Astrocyte (in vitro differentiated cells and primary cell): ENCODE measurements around the gene ETV5. TPM values are rescaled to one million over a fixed set of nuclear protein-coding genes. Genes with fewer than 3 reads are reported as not detected.

Source experiments
- DNase-seq: peaks from one replicate; pipeline ENCODE4 v3.0.0-alpha.2; 2010; ENCODE audit warnings: low read depth
- FAIRE-seq: peaks from 2 replicates; lab custom pipeline; 2011; peaks lifted over from hg19 to GRCh38; lab: Jason Lieb, UNC
- H2AFZ ChIP-seq: 2 replicates; pipeline ENCODE4 v1.6.0; 2012; ENCODE audit warnings: low read depth, low read length, inconsistent platforms
- H3K27ac ChIP-seq: 2 replicates; pipeline ENCODE4 v1.5.1; 2011; ENCODE audit warnings: low read depth, low read length, inconsistent platforms
- H3K27me3 ChIP-seq: 2 replicates; pipeline ENCODE4 v1.6.0; 2011; ENCODE audit warnings: low read length, inconsistent platforms; ENCODE audit not compliant: insufficient read depth
- H3K36me3 ChIP-seq: 2 replicates; pipeline ENCODE4 v1.5.1; 2011; ENCODE audit warnings: low read length, inconsistent platforms; ENCODE audit not compliant: insufficient read depth
- H3K4me1 ChIP-seq: 2 replicates; pipeline ENCODE4 v1.5.1; 2011; ENCODE audit warnings: low read length, inconsistent platforms; ENCODE audit not compliant: insufficient read depth
- H3K4me2 ChIP-seq: 2 replicates; pipeline ENCODE4 v1.6.0; 2012; ENCODE audit warnings: low read length, inconsistent platforms
- H3K4me3 ChIP-seq: 2 replicates; pipeline ENCODE4 v1.5.1; 2011; ENCODE audit warnings: low read depth, mild to moderate bottlenecking, low read length, inconsistent platforms; ENCODE audit not compliant: insufficient read depth
- H3K79me2 ChIP-seq: 2 replicates; pipeline ENCODE4 v1.6.0; 2012; ENCODE audit warnings: mild to moderate bottlenecking, low read length, inconsistent platforms; ENCODE audit not compliant: insufficient read depth
- H3K9ac ChIP-seq: 2 replicates; pipeline ENCODE4 v1.6.0; 2012; ENCODE audit warnings: mild to moderate bottlenecking, low read length, inconsistent platforms
- H3K9me3 ChIP-seq: 2 replicates; pipeline ENCODE4 v1.5.1; 2012; ENCODE audit warnings: low read depth, mild to moderate bottlenecking, low read length, inconsistent platforms; ENCODE audit not compliant: insufficient read depth
- H4K20me1 ChIP-seq: 2 replicates; pipeline ENCODE4 v1.6.0; 2012; ENCODE audit warnings: low read length, inconsistent platforms; ENCODE audit not compliant: insufficient read depth
- H3K27ac Mint-ChIP-seq: one replicate; pipeline ENCODE4 v1.8.0; 2021; ENCODE audit warnings: mild to moderate bottlenecking, mixed read lengths; ENCODE audit not compliant: unreplicated experiment
- H3K27me3 Mint-ChIP-seq: one replicate; pipeline ENCODE4 v1.8.0; 2021; ENCODE audit warnings: low read depth, mixed read lengths; ENCODE audit not compliant: unreplicated experiment
- H3K36me3 Mint-ChIP-seq: one replicate; pipeline ENCODE4 v1.8.0; 2021; ENCODE audit warnings: low read depth, mixed read lengths; ENCODE audit not compliant: unreplicated experiment
- H3K4me1 Mint-ChIP-seq: one replicate; pipeline ENCODE4 v1.8.0; 2021; ENCODE audit warnings: low read depth, mixed read lengths; ENCODE audit not compliant: unreplicated experiment
- H3K4me3 Mint-ChIP-seq: one replicate; pipeline ENCODE4 v1.8.0; 2021; ENCODE audit warnings: mild to moderate bottlenecking, moderate library complexity, mixed read lengths; ENCODE audit not compliant: unreplicated experiment
- H3K9me3 Mint-ChIP-seq: one replicate; pipeline ENCODE4 v1.8.0; 2021; ENCODE audit warnings: mild to moderate bottlenecking, mixed read lengths; ENCODE audit not compliant: unreplicated experiment
- EZH2 ChIP-seq: IDR thresholded peaks from 2 replicates; pipeline ENCODE4 v1.6.1; 2012; ENCODE audit warnings: mild to moderate bottlenecking, low read length, inconsistent platforms; ENCODE audit not compliant: insufficient read depth
- total RNA-seq: library from RNA; stranded (reverse); gene quantifications from 2 replicates; pipeline ENCODE4 v1.2.1, GENCODE V29; 2021
- TF ChIP-seq, protein P1 (sequence below): IDR thresholded peaks from 2 replicates; pipeline ENCODE4 v1.5.1; 2011; ENCODE audit warnings: low read depth, mild to moderate bottlenecking, inconsistent platforms, low read length, moderate library complexity; ENCODE audit not compliant: insufficient read depth

Gene ETV5
- total RNA-seq, 1 donor from 2014 or later = 55.3 TPM

DNA sequence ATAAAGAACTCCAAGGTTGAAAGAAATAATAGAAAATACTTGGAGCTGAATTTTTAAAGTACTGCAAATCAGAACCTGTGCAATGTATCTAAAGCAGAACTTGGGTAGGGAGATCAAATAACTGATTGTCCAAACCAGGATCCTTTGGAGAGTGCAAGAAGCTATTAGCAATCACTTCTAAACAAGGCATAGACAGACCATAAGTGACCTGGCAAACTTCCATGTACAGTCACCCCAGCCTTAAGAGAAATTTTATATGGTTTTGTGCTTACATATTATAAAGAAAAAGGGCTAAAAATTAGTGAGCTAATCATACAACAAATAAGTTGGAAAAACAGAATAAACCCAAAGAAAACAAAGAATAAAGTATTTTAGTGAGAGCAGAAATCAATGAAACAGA lies 35.2 kb downstream of the ETV5 start:
- DNase-seq (no peak), FAIRE-seq (no peak)
- H3K4me1 ChIP-seq = no peaks in the 10 kb centered on the region
- no peak overlapping the region for H3K27ac ChIP-seq
- Mint-ChIP-seq H3K9me3 (peaks cover 9% of the 10 kb centered on the region), H3K27me3 (no peaks in the 10 kb centered on the region), H3K27ac (no peak overlapping the region), H3K36me3 (peaks cover 55% of the 10 kb centered on the region), H3K4me1 (no peaks in the 10 kb centered on the region), H3K4me3 (no peak overlapping the region)
- TF ChIP-seq EZH2 = no peak
- no peak overlapping the region for H2AFZ ChIP-seq
- H3K36me3 ChIP-seq = peaks cover 10% of the 10 kb centered on the region
- H3K79me2 ChIP-seq = no peaks in the 10 kb centered on the region
- H3K4me3 ChIP-seq = no peak overlapping the region
- H3K9ac ChIP-seq = no peak overlapping the region
- H3K4me2 ChIP-seq = no peak overlapping the region
- H4K20me1 ChIP-seq = no peaks in the 10 kb centered on the region
- peaks cover 2% of the 10 kb centered on the region for H3K9me3 ChIP-seq
- no peaks in the 10 kb centered on the region for H3K27me3 ChIP-seq

DNA sequence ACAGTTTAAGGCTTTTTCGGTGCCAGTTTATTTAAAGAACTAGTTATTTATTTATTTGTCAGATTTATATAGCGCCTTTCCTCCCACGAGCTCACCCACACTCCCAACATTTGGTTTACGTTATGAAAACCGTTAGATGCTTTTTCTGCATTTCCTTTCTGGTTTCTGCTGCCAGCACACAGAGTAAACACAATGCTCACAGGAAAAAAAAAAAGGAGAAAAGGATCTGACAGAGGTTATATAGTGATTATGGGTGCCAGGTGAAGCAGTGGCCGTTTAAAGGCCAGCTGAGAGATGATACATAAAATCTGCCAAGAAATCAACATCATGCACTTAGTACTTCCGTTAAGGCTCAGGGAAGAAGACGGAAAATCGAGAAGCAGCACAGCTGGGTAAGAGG lies 37.9 kb downstream of the ETV5 start:
- peaks cover 9% of the 10 kb centered on the region for H3K9me3 Mint-ChIP-seq
- H3K27me3 Mint-ChIP-seq = no peaks in the 10 kb centered on the region
- Histone ChIP-seq H3K4me1 (no peaks in the 10 kb centered on the region), H3K4me2 (no peak overlapping the region), H3K36me3 (peaks cover 11% of the 10 kb centered on the region), H3K79me2 (no peaks in the 10 kb centered on the region), H3K27me3 (no peaks in the 10 kb centered on the region), H2AFZ (no peak overlapping the region), H3K4me3 (no peak overlapping the region), H3K27ac (no peak overlapping the region), H4K20me1 (no peaks in the 10 kb centered on the region), H3K9me3 (peaks cover 2% of the 10 kb centered on the region), H3K9ac (no peak overlapping the region)
- FAIRE-seq (no peak), DNase-seq (no peak)
- no peak overlapping the region for H3K4me3 Mint-ChIP-seq
- H3K4me1 Mint-ChIP-seq = peaks cover 1% of the 10 kb centered on the region
- TF ChIP-seq, protein P1, sequence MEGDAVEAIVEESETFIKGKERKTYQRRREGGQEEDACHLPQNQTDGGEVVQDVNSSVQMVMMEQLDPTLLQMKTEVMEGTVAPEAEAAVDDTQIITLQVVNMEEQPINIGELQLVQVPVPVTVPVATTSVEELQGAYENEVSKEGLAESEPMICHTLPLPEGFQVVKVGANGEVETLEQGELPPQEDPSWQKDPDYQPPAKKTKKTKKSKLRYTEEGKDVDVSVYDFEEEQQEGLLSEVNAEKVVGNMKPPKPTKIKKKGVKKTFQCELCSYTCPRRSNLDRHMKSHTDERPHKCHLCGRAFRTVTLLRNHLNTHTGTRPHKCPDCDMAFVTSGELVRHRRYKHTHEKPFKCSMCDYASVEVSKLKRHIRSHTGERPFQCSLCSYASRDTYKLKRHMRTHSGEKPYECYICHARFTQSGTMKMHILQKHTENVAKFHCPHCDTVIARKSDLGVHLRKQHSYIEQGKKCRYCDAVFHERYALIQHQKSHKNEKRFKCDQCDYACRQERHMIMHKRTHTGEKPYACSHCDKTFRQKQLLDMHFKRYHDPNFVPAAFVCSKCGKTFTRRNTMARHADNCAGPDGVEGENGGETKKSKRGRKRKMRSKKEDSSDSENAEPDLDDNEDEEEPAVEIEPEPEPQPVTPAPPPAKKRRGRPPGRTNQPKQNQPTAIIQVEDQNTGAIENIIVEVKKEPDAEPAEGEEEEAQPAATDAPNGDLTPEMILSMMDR = no peak
- TF ChIP-seq EZH2 = no peak
- peaks cover 44% of the 10 kb centered on the region for H3K36me3 Mint-ChIP-seq
- no peak overlapping the region for H3K27ac Mint-ChIP-seq

DNA sequence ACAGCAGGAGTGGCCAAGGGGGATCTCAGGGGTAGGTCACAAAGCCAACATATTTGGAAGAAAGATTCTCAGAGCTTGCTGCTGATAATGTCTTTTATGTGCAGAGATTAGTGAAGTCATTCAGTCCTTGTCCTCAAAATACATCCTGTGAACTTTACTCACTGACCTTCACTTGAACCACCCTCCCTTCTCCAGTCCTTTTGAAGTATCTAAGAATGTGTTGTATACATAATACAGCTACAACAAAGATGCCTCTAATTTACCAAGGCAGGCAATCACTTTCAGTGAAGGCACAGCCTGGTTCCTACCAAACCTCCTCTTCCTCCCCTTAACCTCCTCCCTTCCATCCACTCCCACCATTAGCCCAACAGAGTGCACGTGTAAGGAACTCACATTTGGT lies 38.3 kb downstream of the ETV5 start:
- Histone ChIP-seq H3K36me3 (peaks cover 14% of the 10 kb centered on the region), H3K27me3 (no peaks in the 10 kb centered on the region), H4K20me1 (no peaks in the 10 kb centered on the region), H3K9ac (no peak overlapping the region), H3K4me2 (no peak overlapping the region), H2AFZ (no peak overlapping the region), H3K4me1 (no peaks in the 10 kb centered on the region), H3K9me3 (peaks cover 2% of the 10 kb centered on the region), H3K79me2 (no peaks in the 10 kb centered on the region), H3K27ac (no peak overlapping the region), H3K4me3 (no peak overlapping the region)
- no peaks in the 10 kb centered on the region for H3K27me3 Mint-ChIP-seq
- peaks cover 1% of the 10 kb centered on the region for H3K4me1 Mint-ChIP-seq
- FAIRE-seq (no peak), DNase-seq (no peak)
- H3K36me3 Mint-ChIP-seq = peaks cover 44% of the 10 kb centered on the region
- H3K27ac Mint-ChIP-seq = no peak overlapping the region
- H3K9me3 Mint-ChIP-seq = peaks cover 9% of the 10 kb centered on the region
- H3K4me3 Mint-ChIP-seq = no peak overlapping the region
- no peak for TF ChIP-seq EZH2
- TF ChIP-seq, protein P1 = no peak
